Sigmoid colon (tissue), 3 donors: ENCODE results near the gene FBXL13.

Source experiments
- POLR2A ChIP-seq, 2 donors: fragments of 450-650 bp; IDR thresholded peaks; one replicate each; pipeline ENCODE4 v1.6.1; 2016; ENCODE audit warnings: antibody characterized with exemption in 2 of 2, mild to moderate bottlenecking in 2 of 2, moderate library complexity in 2 of 2
- TF ChIP-seq, protein P1 (sequence below), 4 experiments: fragments of 450-650 bp in 3 of 4; fragments of 200-600 bp in 1 of 4; IDR thresholded peaks; one replicate each; pipeline ENCODE4 v1.5.1; 2016 to 2019; ENCODE audit warnings: antibody characterized with exemption in 4 of 4, mild to moderate bottlenecking in 3 of 4, moderate library complexity in 2 of 4

DNA sequence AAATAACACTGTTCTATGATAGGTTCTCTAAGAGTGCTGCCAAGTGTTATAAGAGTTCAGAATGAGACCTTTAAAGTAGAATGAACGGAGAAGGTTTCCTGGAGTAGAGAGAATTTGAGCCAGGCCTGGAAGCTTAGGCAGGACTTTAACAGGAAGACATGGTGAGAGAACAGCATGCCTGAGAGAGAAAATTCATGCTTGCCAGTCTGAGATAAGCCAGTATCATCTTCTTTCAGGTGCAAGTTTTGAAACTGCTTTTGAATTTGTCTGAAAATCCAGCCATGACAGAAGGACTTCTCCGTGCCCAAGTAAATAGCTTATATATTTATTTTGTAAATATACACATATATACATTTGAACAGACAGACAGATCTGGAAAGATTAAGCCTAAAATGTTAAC is 22.4 kb upstream of the FBXL13 start:
- no peak for TF ChIP-seq POLR2A (IDR thresholded peaks at IDR 0.05)
- TF ChIP-seq, protein P1, sequence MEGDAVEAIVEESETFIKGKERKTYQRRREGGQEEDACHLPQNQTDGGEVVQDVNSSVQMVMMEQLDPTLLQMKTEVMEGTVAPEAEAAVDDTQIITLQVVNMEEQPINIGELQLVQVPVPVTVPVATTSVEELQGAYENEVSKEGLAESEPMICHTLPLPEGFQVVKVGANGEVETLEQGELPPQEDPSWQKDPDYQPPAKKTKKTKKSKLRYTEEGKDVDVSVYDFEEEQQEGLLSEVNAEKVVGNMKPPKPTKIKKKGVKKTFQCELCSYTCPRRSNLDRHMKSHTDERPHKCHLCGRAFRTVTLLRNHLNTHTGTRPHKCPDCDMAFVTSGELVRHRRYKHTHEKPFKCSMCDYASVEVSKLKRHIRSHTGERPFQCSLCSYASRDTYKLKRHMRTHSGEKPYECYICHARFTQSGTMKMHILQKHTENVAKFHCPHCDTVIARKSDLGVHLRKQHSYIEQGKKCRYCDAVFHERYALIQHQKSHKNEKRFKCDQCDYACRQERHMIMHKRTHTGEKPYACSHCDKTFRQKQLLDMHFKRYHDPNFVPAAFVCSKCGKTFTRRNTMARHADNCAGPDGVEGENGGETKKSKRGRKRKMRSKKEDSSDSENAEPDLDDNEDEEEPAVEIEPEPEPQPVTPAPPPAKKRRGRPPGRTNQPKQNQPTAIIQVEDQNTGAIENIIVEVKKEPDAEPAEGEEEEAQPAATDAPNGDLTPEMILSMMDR (IDR thresholded peaks at IDR 0.05): no peak
